OCI-LY1 (cell line): ENCODE measurements around the gene CHMP2B.

ENCODE experiments used
- EZH2 ChIP-seq: fragments of 200-600 bp; sonication (generic), shearing (Covaris generic); IDR thresholded peaks from 2 replicates; pipeline ENCODE4 v1.8.0; 2017; ENCODE audit warnings: borderline replicate concordance, mixed run types, mild to moderate bottlenecking, antibody characterized with exemption, low read length, moderate library complexity, mixed read lengths
- TF ChIP-seq, protein P1 (sequence below): fragments of 200-600 bp; sonication (generic), shearing (Covaris generic); IDR thresholded peaks from 2 replicates; pipeline ENCODE4 v1.5.1; 2017; ENCODE audit warnings: mild to moderate bottlenecking, antibody characterized with exemption, low read length, moderate library complexity, mixed read lengths

DNA sequence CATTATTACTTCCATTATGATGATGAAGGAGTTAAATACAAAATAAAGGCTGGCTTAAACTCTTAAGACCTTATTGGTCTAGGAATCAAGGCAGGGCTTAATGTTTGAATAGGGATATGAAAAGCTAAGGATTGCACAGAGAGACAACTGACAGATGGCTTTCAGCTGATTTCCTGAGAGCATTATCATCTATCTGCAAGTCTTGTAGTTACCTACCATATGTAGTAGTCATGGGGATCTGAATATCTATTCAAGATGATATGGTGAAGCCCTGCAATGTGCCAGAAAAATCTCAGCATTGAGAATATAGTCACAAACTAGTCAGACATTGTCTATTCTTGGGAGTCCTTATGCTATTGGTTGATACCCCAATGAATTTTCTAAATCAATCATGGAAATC lies 47.5 kb upstream of the CHMP2B start:
- TF ChIP-seq, protein P1, sequence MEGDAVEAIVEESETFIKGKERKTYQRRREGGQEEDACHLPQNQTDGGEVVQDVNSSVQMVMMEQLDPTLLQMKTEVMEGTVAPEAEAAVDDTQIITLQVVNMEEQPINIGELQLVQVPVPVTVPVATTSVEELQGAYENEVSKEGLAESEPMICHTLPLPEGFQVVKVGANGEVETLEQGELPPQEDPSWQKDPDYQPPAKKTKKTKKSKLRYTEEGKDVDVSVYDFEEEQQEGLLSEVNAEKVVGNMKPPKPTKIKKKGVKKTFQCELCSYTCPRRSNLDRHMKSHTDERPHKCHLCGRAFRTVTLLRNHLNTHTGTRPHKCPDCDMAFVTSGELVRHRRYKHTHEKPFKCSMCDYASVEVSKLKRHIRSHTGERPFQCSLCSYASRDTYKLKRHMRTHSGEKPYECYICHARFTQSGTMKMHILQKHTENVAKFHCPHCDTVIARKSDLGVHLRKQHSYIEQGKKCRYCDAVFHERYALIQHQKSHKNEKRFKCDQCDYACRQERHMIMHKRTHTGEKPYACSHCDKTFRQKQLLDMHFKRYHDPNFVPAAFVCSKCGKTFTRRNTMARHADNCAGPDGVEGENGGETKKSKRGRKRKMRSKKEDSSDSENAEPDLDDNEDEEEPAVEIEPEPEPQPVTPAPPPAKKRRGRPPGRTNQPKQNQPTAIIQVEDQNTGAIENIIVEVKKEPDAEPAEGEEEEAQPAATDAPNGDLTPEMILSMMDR = no peak
- TF ChIP-seq EZH2 = no peak
